ENCODE data around the gene PKN2.

PKN2 gene

GRCh38 chr1:88646476-88647248 lies 37.4 kb upstream of the PKN2 start:
- Histone ChIP-seq H3K4me3 (ENCODE audit: severe bottlenecking) (no peak overlapping the region), H3K27ac (ENCODE audit: poor library complexity, severe bottlenecking) (no peak overlapping the region)
- no peak for TF ChIP-seq CTCF (IDR thresholded peaks at IDR 0.05; ENCODE audit: poor library complexity, severe bottlenecking)

GRCh38 chr1:88647249-88647645 lies 36.8 kb upstream of the PKN2 start:
- peak; percentile 68 for ATAC-seq (ENCODE audit: low read depth)
- TF ChIP-seq CTCF (IDR thresholded peaks at IDR 0.05; ENCODE audit: poor library complexity, severe bottlenecking) = no peak
- Histone ChIP-seq H3K9me3 (ENCODE audit: severe bottlenecking) (no peaks in the 10 kb centered on the region), H3K27me3 (ENCODE audit: insufficient read depth, poor library complexity, severe bottlenecking) (no peaks in the 10 kb centered on the region), H3K27ac (ENCODE audit: poor library complexity, severe bottlenecking) (no peak overlapping the region), H3K4me1 (ENCODE audit: insufficient read depth, poor library complexity, severe bottlenecking) (peaks cover 6% of the 10 kb centered on the region), H3K36me3 (ENCODE audit: low read depth) (no peaks in the 10 kb centered on the region), H3K4me3 (ENCODE audit: severe bottlenecking) (no peak overlapping the region)
- no peak for DNase-seq (ENCODE audit: low spot score)

More at GRCh38 chr1:88646476-88647248, 37.4 kb upstream of the PKN2 start:
- H3K36me3 ChIP-seq (ENCODE audit: low read depth) = no peaks in the 10 kb centered on the region
- DNase-seq (ENCODE audit: low spot score) = no peak
- H3K27me3 ChIP-seq (ENCODE audit: insufficient read depth, poor library complexity, severe bottlenecking) = no peaks in the 10 kb centered on the region
- peaks cover 6% of the 10 kb centered on the region for H3K4me1 ChIP-seq (ENCODE audit: insufficient read depth, poor library complexity, severe bottlenecking)
- no peak for ATAC-seq (ENCODE audit: low read depth)
- no peaks in the 10 kb centered on the region for H3K9me3 ChIP-seq (ENCODE audit: severe bottlenecking)

GRCh38 chr1:88647749-88648415 lies 36.2 kb upstream of the PKN2 start:
- no peaks in the 10 kb centered on the region for H3K27me3 ChIP-seq (ENCODE audit: insufficient read depth, poor library complexity, severe bottlenecking)
- no peak overlapping the region for H3K27ac ChIP-seq (ENCODE audit: poor library complexity, severe bottlenecking)
- no peak for ATAC-seq (ENCODE audit: low read depth)
- TF ChIP-seq CTCF (IDR thresholded peaks at IDR 0.05; ENCODE audit: poor library complexity, severe bottlenecking) = no peak
- no peak overlapping the region for H3K4me3 ChIP-seq (ENCODE audit: severe bottlenecking)
- H3K9me3 ChIP-seq (ENCODE audit: severe bottlenecking) = no peaks in the 10 kb centered on the region
- DNase-seq (ENCODE audit: low spot score) = no peak
- H3K36me3 ChIP-seq (ENCODE audit: low read depth) = no peaks in the 10 kb centered on the region
- H3K4me1 ChIP-seq (ENCODE audit: insufficient read depth, poor library complexity, severe bottlenecking) = peaks cover 6% of the 10 kb centered on the region

GRCh38 chr1:88648706-88649105 lies 35.4 kb upstream of the PKN2 start:
- Histone ChIP-seq H3K27me3 (ENCODE audit: insufficient read depth, poor library complexity, severe bottlenecking) (no peaks in the 10 kb centered on the region), H3K36me3 (ENCODE audit: low read depth) (no peaks in the 10 kb centered on the region), H3K27ac (ENCODE audit: poor library complexity, severe bottlenecking) (no peak overlapping the region), H3K4me1 (ENCODE audit: insufficient read depth, poor library complexity, severe bottlenecking) (peaks cover 6% of the 10 kb centered on the region), H3K4me3 (ENCODE audit: severe bottlenecking) (no peak overlapping the region), H3K9me3 (ENCODE audit: severe bottlenecking) (no peaks in the 10 kb centered on the region)
- TF ChIP-seq CTCF (IDR thresholded peaks at IDR 0.05; ENCODE audit: poor library complexity, severe bottlenecking) = no peak
- ATAC-seq (ENCODE audit: low read depth) (no peak), DNase-seq (ENCODE audit: low spot score) (no peak)

GRCh38 chr1:88649932-88650331 lies 34.1 kb upstream of the PKN2 start:
- DNase-seq (ENCODE audit: low spot score) (no peak), ATAC-seq (ENCODE audit: low read depth) (no peak)
- no peak overlapping the region for H3K27ac ChIP-seq (ENCODE audit: poor library complexity, severe bottlenecking)
- H3K27me3 ChIP-seq (ENCODE audit: insufficient read depth, poor library complexity, severe bottlenecking) = no peaks in the 10 kb centered on the region
- H3K9me3 ChIP-seq (ENCODE audit: severe bottlenecking) = no peaks in the 10 kb centered on the region
- no peak overlapping the region for H3K4me3 ChIP-seq (ENCODE audit: severe bottlenecking)
- no peaks in the 10 kb centered on the region for H3K36me3 ChIP-seq (ENCODE audit: low read depth)
- TF ChIP-seq CTCF (IDR thresholded peaks at IDR 0.05; ENCODE audit: poor library complexity, severe bottlenecking) = no peak
- peaks cover 6% of the 10 kb centered on the region for H3K4me1 ChIP-seq (ENCODE audit: insufficient read depth, poor library complexity, severe bottlenecking)
